NCI-H226 (cell line): ENCODE results near the gene LITAFD.
"Not testable (repeated sequence)": the region's sequence is repeated elsewhere in the genome, so short reads cannot be mapped to it uniquely, and the experiment has no call there.

ENCODE experiments used
- DNase-seq: peaks from one replicate; pipeline ENCODE4 v3.0.0-alpha.2; 2015

Gene LITAFD

DNA sequence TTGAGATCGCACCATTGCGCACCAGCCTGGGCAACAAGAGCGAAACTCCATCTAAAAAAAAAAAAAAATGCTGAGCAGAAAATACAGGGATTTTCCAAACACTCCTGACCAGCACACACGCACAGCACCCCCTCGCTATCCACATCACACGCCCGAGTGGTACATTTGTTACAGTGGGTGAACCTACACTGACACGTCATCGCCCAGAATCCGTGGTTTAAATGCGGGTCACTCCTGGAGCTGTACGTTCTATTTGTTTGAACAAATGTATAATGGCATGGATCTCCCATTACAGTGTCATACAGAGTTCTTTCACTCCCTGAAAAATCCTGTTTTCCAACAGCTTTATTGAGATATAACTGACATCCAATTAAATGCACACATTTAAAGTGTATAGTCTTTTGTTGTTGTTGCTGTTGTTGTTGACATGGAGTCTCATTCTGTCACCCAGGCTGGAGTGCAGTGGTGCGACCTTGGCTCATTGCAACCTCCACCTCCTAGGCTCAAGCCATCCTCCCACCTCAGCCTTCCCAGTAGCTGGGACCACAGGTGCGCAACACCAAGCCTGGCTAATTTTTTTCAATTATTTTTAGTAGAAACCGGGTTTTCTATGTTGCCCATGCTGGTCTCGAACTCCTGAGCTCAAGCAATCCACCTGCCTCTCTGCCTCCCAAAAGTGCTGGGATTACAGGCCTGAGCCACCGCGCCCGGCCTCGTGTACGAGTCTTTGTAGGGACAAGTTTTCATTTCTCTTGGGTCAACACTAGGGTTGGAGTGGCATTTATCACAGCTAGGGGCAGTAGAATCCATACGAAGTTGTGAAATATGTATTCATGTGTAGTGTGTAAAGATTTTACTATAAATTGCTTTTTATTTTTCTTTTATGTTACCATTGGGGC, 8.9 kb upstream of the LITAFD start:
- DNase-seq, result no peak

DNA sequence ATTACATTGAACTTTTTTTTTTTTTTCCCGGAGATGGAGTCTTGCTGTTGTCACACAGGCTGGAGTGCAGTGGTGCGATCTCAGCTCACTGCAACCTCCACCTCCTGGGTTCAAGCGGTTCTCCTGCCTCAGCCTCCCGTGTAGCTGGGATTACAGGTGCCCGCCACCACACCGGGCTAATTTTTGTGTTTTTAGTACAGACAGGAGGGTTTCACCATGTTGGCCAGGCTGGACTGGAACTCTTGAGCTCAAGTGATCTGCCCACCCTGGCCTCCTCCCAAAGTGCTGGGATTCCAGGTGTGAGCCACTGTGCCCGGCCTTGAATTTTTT, 8.3 kb upstream of the LITAFD start:
- DNase-seq, result not testable (repeated sequence)

DNA sequence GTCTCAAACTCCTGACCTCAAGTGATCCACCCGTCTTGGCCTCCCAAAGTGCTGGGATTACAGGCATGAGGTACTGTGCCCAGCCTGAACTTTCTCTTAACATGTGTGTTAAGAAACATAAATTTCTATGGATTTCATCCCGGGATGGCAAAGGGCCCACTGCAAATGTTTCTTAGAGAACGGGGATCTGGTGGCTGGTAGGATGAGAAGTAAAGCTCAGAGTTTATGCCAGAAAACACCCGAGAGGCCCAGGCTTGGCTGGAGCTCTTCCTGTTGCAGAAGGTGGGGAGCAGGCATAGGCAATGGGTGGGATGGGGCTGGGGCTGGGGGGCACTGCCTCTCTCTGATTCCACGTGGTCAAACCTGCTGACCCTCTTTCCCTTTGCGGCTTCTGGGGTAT, 7.8 kb upstream of the LITAFD start:
- no peak for DNase-seq

DNA sequence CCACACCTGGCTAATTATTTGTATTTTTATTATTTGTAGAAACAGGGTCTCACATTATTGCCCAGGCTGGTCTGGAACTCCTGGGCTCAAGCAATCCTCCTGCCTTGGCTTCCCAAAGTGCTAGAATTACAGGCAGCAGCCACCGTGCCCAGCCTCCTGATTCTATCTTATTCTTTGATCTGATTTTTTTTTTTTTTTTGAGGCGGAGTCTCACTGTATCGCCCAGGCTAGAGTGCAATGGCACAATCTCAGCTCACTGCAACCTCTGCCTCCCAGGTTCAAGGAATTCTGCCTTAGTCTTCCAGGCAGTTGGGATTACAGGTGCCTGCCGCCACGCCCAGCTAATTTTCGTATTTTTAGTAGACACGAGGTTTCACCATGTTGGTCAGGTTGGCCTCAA, 6.8 kb upstream of the LITAFD start:
- not testable (repeated sequence) for DNase-seq

DNA sequence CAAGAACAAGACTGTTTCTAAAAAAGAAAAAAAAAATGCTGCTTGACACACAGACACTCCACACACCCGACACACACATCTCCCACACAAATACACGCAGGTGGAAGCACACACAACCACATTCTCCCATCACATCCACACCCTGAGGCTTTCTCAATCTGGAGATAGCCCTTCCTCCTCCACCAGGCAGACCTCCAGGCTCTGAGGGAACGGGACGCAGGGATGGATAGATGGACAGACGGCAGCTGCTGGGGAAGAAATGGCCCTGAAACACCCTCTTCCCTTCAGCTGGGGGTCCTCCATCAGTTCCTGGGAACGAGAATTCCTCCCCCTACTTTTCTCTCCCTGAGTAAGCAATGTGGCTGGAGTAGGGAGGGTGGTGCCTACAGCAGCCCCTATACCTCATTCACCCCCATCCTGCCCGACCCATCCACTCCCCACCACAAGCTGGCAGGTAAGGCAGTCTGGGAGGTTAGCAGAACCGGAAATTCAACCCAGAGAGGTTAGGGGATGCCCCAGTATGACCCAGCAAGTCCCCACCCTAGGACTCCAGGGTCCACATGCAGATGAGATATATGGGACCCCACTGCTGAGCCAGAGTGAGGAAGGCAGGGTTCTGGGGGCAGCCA, 4.1 kb upstream of the LITAFD start:
- DNase-seq, result peak; percentile 51

DNA sequence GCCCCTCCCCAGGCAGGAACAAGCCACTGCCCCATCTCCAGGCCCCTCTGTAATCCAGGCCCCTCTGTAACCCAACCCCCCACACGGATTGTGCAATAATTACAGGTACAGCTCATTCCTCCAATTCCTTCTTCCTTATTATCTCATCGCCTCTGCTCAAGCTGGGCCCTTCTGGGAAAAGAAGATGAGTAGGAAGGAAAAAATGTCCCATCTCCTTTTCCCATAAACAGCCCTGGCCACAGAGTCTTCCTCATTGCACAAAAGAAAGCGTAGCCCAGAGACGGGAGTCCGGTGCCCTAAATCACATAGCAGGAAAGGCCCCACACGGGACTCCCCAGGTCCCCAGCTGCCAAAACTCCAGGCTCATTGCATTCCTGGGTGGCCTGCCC, 3.6 kb upstream of the LITAFD start:
- DNase-seq, result peak; percentile 87

DNA sequence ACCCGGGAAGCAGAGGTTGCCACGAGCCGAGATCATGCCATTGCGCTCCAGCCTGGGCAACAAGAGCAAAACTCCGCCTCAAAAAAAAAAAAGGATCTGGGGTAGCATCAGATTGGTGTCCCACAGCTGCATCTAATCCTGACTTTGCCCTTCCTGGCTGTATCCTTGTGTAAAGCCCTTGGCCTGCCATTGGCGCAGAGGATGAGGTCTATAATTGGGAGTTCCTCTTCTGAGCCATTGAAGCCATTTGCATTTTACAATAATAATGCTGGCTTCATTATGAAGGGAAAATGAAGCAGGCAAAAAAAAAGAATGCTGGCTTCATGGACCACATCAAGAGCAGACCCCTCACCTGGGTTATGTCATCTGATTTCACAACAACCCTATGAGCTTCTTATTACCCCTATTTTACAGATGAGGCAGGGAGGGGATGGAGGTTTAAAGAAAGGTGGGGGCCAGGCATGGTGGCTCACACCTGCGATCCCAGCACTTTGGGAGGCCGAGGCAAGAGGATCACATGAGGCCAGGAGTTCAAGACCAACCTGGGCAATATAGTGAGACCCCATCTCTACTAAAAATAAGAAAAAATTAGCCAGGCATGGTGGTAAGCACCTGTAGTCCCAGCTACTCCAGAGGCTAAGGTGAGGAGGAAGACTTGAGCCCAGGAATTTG, 1.2 kb upstream of the LITAFD start:
- DNase-seq, result no peak

DNA sequence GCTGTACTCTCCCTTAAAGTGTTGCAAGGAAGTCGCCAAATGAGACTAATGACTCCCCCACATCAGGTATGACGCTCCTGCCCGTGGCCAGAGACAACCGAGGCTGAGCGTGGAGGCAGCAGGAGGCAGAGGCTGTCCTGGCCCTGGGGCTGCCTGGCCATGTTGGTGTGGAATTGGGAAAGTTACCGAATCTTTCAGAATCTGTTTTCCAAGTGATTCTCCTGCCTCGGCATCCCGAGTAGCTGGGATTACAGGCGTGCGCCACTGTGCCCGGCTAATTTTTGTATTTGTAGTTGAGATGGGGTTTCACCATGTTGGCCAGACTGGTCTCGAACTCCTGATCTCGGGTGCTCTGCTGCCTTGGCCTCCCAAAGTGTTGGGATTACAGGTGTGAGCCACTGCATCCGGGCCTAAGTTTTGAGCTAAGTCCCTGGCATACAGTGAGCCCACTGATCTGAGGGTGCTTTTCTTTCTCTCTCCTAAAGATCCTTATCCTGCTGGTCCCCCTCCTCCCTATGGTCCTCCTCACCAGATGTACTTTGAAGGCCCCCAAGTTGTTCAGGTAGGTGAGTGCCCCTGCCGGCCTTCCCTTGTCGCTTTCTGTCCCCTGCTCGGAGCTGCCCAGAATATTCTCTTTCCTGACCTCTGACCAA, 700 bp downstream of the LITAFD start:
- no peak for DNase-seq

DNA sequence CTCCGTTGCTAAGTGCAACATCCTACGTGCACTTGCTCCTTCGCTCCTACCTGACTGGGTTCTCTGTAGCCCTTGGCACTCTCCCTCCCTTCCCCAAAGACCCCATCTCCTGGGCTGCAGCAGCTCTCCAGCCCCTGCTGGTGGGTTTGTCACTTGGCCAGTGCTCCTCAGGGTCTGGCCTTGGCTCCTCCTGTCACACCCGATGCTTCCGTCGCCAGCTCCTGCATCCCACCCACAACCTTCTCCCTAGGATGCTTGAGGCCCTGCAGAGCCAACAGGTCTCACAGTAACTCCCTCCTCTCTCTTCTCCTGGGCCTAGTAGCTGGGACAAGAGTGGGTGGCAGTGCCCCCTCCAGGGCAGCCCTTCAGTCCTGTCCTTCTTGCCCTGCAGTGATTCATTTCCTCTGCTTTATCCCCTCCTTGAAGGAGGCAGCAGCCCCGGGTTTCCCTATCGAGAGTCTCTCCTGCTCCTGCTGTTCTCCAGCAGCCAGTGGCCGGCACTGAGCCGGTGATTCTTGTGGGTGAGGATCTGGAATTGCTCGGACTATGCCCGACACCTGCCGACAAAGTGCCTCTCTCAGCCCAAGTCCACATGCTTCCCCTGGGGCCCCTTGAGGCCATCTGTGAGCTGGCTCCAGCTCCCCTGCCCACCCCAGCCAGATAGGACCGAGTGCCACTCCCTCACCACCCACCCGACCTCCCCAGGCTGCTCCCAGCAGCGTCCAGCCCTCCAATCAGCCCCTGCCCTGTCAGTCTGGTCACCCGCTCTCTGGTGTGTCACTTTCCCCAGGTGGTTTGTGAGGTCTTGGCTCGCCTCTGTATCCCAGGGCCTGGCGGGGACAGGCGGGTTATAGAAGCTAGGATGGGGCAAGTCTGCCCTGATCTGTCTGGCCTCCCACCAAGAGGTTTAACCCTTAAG, 3.8 kb downstream of the LITAFD start:
- DNase-seq, result peak; percentile 8

DNA sequence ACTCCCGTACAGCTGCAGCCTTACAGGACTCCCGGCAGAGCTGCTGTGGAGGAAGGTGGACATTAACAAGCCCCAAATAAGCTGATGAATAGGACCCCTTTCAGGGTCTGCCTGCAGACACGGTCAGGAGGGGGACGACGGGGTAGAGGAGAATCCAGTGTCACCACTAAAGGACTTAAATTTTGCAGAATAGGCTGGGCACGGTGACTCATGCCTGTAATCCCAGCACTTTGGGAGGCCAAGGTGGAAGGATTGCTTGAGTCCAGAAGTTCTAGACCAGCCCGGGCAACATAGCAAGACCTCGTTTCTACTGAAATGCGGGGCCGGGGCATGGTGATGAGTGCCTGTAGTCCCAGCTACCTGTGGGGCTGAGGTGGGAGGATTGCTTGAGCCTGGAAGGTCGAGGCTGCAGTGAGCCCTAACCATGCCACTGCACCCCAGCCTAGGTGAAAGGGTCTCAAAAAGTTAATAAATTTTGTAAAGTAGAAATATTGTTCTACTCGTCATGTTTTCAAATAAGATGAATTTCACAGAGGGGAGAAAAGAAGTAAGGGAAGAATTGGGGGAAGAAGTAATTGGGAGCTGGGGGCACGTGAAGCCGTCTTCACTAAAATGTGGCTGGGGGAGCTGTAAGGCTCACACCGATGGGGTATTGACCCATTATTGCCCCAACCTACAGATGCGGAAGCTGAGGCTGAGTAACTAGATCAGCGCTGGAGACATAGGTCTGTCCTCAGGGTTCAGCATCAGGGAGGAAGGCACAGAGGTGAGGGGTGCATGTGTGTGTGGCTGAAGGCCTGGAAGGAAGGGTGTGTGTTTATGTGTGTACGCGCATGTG, 4.7 kb downstream of the LITAFD start:
- DNase-seq, result no peak

DNA sequence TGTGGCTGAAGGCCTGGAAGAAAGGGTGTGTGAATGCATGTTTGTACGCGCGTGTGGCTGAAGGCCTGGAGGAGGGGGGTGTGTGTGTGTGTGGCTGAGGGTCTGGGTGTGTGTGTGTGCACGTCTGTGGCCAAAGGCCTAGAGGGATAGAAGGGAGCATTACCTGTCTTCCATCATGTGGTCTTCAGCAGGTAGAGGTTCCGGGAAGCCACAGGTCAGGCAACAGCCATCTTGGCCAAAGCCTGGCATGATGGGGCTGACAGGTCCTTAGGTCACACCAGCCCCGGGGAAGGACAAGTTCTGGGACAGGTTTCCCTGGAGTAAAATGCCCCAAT, 5.2 kb downstream of the LITAFD start:
- no peak for DNase-seq

DNA sequence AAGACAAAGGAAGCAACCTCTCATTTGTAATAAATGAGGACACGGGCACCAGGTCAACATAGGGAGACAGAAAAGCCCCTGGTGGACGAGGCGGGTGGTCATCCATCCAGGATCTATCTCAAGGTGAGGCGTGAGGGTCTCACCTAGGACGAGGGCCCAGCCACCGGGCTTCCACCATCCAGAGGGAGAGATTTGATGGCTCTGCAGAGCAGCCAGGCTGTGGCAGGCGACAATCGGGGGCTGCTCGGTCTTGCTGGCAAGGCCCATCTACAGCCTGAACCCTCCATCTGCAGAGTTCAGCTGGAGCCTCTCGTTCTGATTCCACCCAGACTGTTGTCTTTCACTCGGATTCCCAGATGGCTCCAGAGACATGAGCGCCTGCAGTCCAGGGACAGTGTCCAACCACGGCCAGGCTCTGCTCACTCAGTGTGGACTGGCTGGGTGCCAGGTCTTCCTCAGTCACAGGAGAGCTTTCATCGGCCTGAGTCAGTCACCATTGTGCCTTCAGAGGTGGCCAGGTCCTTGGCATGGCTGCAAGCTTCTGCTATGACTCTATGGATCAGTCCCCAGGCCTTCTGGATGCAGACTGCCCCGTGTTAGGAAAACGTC, 5.9 kb downstream of the LITAFD start:
- DNase-seq, result no peak

DNA sequence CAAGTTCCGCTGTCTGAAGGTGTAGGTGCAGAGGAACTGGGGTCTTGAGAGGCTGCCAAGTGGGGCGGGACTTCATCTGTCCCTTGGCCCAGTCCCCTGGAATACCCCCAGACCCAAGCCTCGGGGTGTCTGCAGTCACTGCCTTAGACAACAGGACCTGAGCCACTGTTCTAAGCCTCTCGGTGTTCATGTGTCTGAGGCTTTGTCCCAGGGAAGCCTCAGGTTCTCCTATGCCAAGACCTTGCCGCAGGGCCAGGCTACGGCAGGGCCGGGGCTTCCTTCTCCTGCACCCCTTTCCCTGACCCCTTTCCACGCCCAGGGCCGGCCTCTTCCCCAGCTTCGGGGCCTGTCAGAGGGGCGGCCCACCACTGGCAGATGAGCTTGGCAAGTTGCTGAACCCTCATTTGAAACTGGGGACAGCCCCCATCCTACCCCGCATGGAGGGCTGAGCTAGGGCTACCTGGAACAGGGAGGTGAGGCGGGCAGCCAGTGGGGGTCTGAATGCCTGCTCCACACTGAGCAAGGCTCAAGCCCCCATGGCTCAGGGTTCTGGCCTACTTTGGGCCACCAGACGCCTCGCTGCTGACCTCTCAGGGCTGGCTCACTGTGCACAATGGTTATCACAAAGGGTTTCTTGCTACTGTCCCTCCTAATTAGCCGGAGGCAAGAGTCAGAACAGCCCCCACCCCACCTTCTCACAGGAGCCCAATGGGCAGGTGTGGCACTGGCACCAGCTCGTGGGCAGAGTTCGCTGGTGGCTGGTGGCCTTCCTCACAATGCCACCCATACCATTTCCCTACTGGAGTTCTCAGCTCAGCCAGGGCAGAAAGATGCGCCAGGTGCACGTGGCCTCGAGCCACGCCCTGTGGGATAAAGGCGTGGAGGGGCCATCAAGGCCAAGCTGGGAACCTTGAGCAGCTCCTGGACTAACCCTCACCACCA, 7.1 kb downstream of the LITAFD start:
- no peak for DNase-seq

DNA sequence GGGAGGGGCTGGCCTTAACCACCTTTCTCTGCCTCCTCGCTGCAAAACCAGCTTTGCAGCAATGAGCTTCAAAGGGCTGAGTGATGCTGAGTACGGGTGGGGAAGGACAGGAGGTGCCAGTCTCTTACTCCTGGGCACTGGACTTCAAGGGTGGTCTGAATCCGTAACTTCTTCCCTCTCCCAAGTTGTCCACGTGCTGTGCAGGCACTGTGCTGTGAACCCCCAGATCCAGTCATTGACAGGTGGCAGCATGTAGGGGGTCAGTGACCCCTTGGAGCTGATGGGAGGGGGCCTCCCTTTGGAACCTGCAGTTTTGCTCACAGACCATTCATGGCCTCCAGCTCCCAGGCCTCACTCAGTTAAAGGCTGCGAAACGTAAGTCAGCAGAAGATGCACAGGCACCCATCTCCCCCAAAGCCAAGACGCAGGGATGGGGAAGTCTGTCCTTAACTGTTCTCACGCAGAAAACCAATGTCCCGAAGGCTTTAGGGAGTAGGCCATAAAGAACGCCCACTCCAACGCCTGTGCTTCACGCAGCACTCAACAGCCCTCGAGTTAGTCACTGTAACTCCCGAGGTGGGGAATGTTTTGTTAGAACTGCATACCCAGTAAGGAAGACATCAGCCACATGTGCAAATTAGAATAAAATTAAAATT, 7.9 kb downstream of the LITAFD start:
- DNase-seq, result no peak

DNA sequence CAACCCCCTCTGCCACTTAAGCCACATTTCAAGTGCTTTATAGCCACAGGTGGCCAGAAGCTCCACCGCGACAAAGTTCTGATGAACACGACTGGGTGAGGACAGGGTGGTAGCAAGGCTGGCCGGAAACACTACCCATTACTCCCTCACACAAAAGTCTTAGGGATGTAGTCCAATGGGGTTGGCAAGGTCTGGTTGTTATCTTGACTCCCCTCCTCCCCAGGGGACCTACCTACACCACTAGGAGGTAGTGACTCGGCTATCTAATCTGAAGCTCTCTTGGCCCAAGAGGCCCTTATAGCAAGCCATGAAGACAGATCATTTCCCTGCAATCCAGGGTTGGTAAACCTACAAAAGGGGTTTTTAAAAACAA, 8.4 kb downstream of the LITAFD start:
- DNase-seq, result no peak

DNA sequence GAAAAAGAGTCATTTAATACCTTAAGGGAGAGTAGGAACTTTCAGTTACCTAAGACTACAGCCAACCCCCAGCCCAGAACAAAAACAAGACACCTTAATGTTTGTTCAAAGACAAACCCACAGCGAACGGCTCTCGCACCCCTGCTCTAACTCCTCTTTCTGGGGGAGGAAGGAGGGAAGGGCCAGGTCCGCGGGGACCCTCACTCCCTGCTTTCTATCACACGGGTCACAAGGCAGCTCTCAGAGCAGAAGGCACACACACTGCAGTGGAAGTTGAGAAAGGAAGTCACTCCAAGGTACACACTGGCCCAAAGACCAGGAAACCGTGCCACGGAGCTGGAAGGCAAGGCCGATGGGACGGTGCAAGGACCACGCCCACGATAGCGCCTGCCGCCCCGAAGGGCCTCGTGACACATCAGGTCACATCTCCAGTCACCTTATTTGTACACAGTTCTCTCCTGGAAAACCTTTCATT, 10.0 kb downstream of the LITAFD start:
- DNase-seq, result no peak

DNA sequence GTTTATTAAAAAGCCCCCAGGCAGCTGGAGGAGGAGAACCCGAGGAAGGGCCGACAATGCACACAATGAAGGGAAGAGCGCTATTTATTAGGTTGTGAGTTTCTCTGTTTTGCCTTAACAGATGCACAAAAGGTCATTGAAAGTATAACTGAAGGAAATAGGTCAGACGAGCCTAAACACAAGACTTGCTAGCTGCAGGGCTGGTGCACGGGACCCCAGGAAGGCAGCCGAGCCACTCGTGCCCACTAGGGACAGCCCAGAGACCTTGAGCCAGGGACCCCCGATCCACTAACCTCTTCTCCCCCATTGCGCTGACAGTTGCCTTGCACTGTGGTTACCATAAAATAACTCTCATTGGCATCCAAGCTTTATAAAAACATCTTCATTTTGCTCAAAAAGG, 11.3 kb downstream of the LITAFD start:
- no peak for DNase-seq

DNA sequence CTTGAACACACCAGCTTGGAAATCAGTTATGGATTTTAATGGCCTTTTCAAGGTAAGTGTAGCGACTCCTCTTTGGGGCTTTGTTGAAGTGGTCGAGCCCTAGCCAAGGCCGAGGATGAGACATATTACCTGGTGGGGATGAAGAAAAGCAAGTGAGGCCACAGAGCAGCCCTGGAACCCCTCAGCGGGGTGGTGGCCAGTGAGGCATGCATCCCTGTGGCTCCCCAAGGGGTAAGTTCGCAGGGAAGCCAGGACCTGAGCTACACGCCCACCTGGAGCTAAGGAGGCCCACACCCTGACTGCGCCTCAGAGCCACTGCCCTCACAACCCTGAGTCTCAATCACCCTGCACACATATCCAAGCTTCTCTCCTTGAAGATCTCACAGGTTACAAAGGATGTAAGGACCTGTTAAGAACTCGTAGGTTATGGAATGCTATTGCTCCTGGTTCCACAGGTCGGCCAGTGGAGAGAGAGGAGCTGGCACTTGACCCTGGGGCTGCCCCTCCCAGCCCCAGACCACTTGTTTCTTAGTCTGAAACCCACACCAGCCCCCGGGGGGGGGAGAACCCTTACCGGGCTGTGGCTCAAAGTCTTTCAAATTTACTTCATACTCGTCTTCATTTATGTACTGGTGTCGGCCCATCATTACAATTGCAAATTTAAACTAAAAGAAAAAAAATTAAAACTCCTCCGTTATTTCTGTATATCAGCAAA, 12.0 kb downstream of the LITAFD start:
- DNase-seq, result no peak
